Measurements from ENCODE around the gene MINAR1.
"Not testable (repeated sequence)": the region's sequence is repeated elsewhere in the genome, so short reads cannot be mapped to it uniquely, and the experiment has no call there.

Gene MINAR1

DNA sequence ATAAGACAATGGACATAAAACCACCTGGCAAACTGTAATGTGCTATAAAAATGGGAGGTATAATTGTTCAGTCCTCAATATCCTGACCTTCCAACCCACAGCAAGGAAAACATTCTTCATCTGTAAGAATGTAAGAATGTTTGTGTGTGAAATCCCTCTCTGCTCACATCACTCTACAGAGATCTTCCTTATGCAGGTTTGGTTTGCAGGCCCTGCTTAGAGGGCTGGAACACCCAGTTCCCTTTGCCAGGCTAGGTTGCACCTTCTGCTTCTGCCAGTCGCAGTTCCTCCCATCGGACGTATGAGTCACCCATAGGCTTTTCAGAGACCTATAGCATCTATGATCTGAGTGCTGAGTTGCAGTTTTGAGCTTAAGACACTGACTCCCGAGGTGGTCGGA, 24.1 kb upstream of the MINAR1 start:
- Histone ChIP-seq H3K4me1 (ENCODE audit: control insufficient read depth, insufficient read depth, low read length) (no peaks in the 10 kb centered on the region), H3K4me3 (ENCODE audit: insufficient read depth, low read depth, low read length) (no peak overlapping the region), H3K27me3 (ENCODE audit: control insufficient read depth, insufficient read depth, low read length, poor library complexity, severe bottlenecking) (no peaks in the 10 kb centered on the region), H3K9me3 (ENCODE audit: control insufficient read depth, low read length) (no peaks in the 10 kb centered on the region), H3K27ac (ENCODE audit: insufficient read depth, low read depth, low read length, poor library complexity, severe bottlenecking) (no peak overlapping the region), H3K36me3 (ENCODE audit: control insufficient read depth, insufficient read depth, low read length) (no peaks in the 10 kb centered on the region)
- 74 to 75% methylated on average over 5 of the region's 5 CpGs for WGBS, 2 experiments

GRCh38 chr15:79410237-79410636, 21.9 kb upstream of the MINAR1 start:
- no peaks in the 10 kb centered on the region for H3K27me3 ChIP-seq (ENCODE audit: control insufficient read depth, insufficient read depth, low read length, poor library complexity, severe bottlenecking)
- H3K27ac ChIP-seq (ENCODE audit: insufficient read depth, low read depth, low read length, poor library complexity, severe bottlenecking), result no peak overlapping the region
- no peaks in the 10 kb centered on the region for H3K36me3 ChIP-seq (ENCODE audit: control insufficient read depth, insufficient read depth, low read length)
- H3K4me1 ChIP-seq (ENCODE audit: control insufficient read depth, insufficient read depth, low read length), result no peaks in the 10 kb centered on the region
- 97 to 100% methylated on average over 2 of the region's 2 CpGs for WGBS, 2 experiments
- H3K9me3 ChIP-seq (ENCODE audit: control insufficient read depth, low read length), result no peaks in the 10 kb centered on the region
- no peak overlapping the region for H3K4me3 ChIP-seq (ENCODE audit: insufficient read depth, low read depth, low read length)

DNA sequence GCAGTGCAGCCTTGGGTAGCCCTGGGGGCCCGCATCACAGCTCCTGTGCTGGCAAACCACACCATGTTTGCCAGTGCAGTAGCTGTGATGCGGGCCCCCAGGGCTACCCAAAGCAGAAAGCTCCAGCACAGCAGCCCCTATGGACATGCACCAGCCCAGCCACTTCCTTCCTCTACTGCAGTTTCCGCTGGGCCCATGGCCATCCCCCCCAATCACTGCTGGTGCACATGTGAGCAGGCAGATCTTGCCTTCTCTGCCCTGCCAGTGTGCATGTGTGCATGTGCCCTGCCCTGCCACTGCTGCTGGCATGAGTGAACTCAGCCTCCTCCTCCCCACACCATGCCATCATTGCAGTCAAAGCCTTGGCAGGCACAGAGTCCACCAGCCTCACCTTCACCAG, 20.1 kb upstream of the MINAR1 start:
- Histone ChIP-seq H3K27me3 (ENCODE audit: control insufficient read depth, insufficient read depth, low read length, poor library complexity, severe bottlenecking) (no peaks in the 10 kb centered on the region), H3K4me3 (ENCODE audit: insufficient read depth, low read depth, low read length) (no peak overlapping the region), H3K4me1 (ENCODE audit: control insufficient read depth, insufficient read depth, low read length) (no peaks in the 10 kb centered on the region), H3K36me3 (ENCODE audit: control insufficient read depth, insufficient read depth, low read length) (no peaks in the 10 kb centered on the region), H3K9me3 (ENCODE audit: control insufficient read depth, low read length) (no peaks in the 10 kb centered on the region), H3K27ac (ENCODE audit: insufficient read depth, low read depth, low read length, poor library complexity, severe bottlenecking) (no peak overlapping the region)
- WGBS, 2 experiments, result 96 to 97% methylated on average over 3 of the region's 3 CpGs

DNA sequence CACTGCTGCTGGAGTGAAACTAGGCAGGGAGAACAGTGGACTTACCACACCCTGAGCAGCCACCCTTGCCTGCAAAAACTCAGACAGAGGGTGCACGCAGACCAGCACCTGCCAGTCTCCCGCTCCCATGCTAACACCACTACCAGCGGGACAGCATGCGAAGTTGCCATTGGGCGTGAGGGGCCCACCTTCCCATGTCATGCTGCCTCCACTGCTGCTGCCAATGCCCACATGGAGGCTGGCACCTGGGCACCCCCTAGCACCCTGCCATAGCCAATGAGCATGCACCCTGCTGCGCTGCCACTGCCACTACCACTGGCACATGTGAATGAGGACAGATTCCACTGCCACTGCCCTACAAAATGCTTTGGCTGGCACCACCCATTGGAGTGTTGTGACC, 19.7 kb upstream of the MINAR1 start:
- WGBS, 2 experiments, result 95 to 97% methylated on average over 6 of the region's 6 CpGs
- H3K4me1 ChIP-seq (ENCODE audit: control insufficient read depth, insufficient read depth, low read length), result peaks cover 1% of the 10 kb centered on the region
- no peak overlapping the region for H3K27ac ChIP-seq (ENCODE audit: insufficient read depth, low read depth, low read length, poor library complexity, severe bottlenecking)
- no peaks in the 10 kb centered on the region for H3K36me3 ChIP-seq (ENCODE audit: control insufficient read depth, insufficient read depth, low read length)
- no peaks in the 10 kb centered on the region for H3K9me3 ChIP-seq (ENCODE audit: control insufficient read depth, low read length)
- no peak overlapping the region for H3K4me3 ChIP-seq (ENCODE audit: insufficient read depth, low read depth, low read length)
- no peaks in the 10 kb centered on the region for H3K27me3 ChIP-seq (ENCODE audit: control insufficient read depth, insufficient read depth, low read length, poor library complexity, severe bottlenecking)

DNA sequence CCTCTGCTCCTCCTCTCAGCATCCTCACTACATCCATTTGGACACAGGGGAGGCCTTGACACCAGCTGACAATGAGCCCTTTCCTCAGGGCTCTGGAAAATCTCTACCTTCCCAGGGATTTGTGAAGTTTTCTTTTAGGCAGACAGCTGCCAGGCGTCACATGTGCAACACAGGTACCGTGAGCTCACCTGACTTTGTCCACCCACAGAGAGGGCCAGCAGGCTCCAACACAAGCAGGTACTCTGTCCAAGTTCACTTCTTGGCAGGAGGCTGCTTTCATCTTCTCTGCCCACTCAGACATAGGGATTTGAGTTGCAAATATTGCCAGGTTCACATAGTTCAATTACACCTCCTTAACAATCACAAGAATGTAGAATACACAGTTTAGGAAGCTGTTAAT, 15.3 kb upstream of the MINAR1 start:
- Histone ChIP-seq H3K27ac (ENCODE audit: insufficient read depth, low read depth, low read length, poor library complexity, severe bottlenecking) (no peak overlapping the region), H3K4me3 (ENCODE audit: insufficient read depth, low read depth, low read length) (no peak overlapping the region), H3K27me3 (ENCODE audit: control insufficient read depth, insufficient read depth, low read length, poor library complexity, severe bottlenecking) (no peaks in the 10 kb centered on the region), H3K9me3 (ENCODE audit: control insufficient read depth, low read length) (no peaks in the 10 kb centered on the region), H3K4me1 (ENCODE audit: control insufficient read depth, insufficient read depth, low read length) (peaks cover 19% of the 10 kb centered on the region), H3K36me3 (ENCODE audit: control insufficient read depth, insufficient read depth, low read length) (no peaks in the 10 kb centered on the region)
- 93 to 95% methylated on average over 2 of the region's 2 CpGs for WGBS, 2 experiments

DNA sequence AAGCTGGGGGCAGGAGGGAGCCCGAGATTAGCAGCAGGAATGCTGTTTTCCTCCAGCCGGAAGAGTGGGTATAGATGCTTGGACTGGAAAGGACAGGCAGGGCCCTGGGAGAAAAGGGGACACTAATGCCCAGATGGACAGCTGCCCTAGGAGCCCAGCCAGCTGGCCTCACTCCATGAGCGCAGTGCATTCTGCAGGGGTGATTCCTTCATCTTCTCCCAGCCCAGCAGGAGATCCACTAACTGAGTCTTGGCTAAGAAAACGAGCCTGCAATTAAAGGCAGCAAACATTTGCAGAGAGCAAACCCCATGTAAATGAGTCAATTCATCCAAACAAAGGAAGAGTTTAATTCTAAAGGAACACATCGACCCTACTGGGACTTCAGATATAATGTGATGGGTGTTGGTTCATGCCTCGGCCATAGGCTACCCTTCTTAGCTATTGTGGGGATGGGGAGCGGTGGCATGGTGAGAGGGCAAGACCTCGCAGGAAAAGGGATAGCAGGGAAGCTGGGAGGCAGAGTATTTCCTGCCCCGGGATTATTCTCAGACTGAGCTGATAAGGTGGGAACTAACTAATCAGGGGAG, 13.3 kb upstream of the MINAR1 start:
- Histone ChIP-seq H3K27ac (ENCODE audit: insufficient read depth, low read depth, low read length, poor library complexity, severe bottlenecking) (no peak overlapping the region), H3K36me3 (ENCODE audit: control insufficient read depth, insufficient read depth, low read length) (no peaks in the 10 kb centered on the region), H3K4me3 (ENCODE audit: insufficient read depth, low read depth, low read length) (no peak overlapping the region), H3K4me1 (ENCODE audit: control insufficient read depth, insufficient read depth, low read length) (peaks cover 19% of the 10 kb centered on the region), H3K9me3 (ENCODE audit: control insufficient read depth, low read length) (no peaks in the 10 kb centered on the region), H3K27me3 (ENCODE audit: control insufficient read depth, insufficient read depth, low read length, poor library complexity, severe bottlenecking) (no peaks in the 10 kb centered on the region)
- WGBS, 2 experiments, result 44 to 46% methylated on average over 9 of the region's 9 CpGs

DNA sequence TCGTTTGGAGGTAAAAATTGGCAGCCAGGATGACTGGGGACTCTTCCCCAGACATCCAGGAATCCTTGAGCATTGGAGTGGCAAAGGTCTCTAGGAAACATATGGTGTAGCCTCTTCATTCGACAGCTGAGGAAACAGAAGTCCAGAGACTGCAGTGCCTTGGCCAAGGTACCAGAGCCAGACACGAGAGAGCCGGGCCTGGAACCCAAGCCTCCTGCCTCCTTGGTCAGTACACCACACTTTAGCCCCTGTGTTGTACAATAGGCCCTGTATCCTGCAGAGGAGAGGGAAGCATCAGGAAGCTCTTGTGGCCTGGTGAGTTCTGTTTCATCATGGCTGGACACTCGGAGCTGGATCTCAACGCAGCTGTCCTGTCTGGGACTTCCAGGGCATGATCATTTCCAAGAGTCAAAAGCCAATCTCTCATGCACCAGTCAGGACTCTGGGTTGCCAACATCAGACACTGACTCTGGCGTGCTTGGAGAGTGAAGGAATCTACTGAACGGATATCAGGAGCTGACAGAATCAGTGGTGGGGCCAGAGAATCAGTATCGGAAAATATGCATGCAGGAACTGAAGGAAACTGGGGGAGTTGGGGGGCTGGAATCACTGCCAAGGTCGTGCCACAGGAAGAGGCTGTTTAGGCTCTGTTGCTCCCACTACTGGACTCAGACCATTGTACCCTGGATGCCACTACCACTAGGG, 6.4 kb upstream of the MINAR1 start:
- Histone ChIP-seq H3K27me3 (ENCODE audit: control insufficient read depth, insufficient read depth, low read length, poor library complexity, severe bottlenecking) (peaks cover 32% of the 10 kb centered on the region), H3K9me3 (ENCODE audit: control insufficient read depth, low read length) (no peaks in the 10 kb centered on the region), H3K36me3 (ENCODE audit: control insufficient read depth, insufficient read depth, low read length) (no peaks in the 10 kb centered on the region), H3K4me3 (ENCODE audit: insufficient read depth, low read depth, low read length) (no peak overlapping the region), H3K4me1 (ENCODE audit: control insufficient read depth, insufficient read depth, low read length) (peaks cover 2% of the 10 kb centered on the region), H3K27ac (ENCODE audit: insufficient read depth, low read depth, low read length, poor library complexity, severe bottlenecking) (no peak overlapping the region)
- 88% methylated on average over 10 of the region's 10 CpGs for WGBS, 2 experiments

DNA sequence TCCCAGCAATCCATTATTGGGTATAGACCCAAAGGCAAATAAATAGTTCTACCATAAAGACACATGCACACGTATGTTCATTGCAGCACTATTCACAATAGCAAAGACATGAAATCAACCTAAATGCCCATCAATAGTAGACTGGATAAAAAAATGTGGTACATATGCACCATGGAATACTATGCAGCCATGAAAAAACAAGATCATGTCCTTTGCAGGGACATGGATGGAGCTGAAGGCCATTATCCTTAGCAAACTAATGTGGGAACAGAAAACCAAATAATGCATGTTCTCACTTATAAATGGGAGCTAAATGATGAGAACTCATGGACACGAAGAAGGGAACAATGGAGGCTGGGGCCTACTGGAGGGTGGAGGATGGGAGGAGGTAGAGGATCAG, 5.2 kb upstream of the MINAR1 start:
- Histone ChIP-seq H3K4me1 (ENCODE audit: control insufficient read depth, insufficient read depth, low read length) (peaks cover 11% of the 10 kb centered on the region), H3K27me3 (ENCODE audit: control insufficient read depth, insufficient read depth, low read length, poor library complexity, severe bottlenecking) (peaks cover 43% of the 10 kb centered on the region)
- not testable (repeated sequence) for H3K36me3 ChIP-seq (ENCODE audit: control insufficient read depth, insufficient read depth, low read length); H3K9me3 ChIP-seq (ENCODE audit: control insufficient read depth, low read length); H3K4me3 ChIP-seq (ENCODE audit: insufficient read depth, low read depth, low read length); H3K27ac ChIP-seq (ENCODE audit: insufficient read depth, low read depth, low read length, poor library complexity, severe bottlenecking)
- WGBS, 2 experiments, result 97 to 100% methylated on average over 2 of the region's 2 CpGs

- no peaks in the 10 kb centered on the region for H3K36me3 ChIP-seq (ENCODE audit: control insufficient read depth, insufficient read depth, low read length)
- H3K27me3 ChIP-seq (ENCODE audit: control insufficient read depth, insufficient read depth, low read length, poor library complexity, severe bottlenecking), result peaks cover 54% of the 10 kb centered on the region
- 84 to 86% methylated on average over 5 of the region's 5 CpGs for WGBS, 2 experiments
These were observed 4.1 kb upstream of the MINAR1 start for GRCh38 chr15:79427781-79428598.

DNA sequence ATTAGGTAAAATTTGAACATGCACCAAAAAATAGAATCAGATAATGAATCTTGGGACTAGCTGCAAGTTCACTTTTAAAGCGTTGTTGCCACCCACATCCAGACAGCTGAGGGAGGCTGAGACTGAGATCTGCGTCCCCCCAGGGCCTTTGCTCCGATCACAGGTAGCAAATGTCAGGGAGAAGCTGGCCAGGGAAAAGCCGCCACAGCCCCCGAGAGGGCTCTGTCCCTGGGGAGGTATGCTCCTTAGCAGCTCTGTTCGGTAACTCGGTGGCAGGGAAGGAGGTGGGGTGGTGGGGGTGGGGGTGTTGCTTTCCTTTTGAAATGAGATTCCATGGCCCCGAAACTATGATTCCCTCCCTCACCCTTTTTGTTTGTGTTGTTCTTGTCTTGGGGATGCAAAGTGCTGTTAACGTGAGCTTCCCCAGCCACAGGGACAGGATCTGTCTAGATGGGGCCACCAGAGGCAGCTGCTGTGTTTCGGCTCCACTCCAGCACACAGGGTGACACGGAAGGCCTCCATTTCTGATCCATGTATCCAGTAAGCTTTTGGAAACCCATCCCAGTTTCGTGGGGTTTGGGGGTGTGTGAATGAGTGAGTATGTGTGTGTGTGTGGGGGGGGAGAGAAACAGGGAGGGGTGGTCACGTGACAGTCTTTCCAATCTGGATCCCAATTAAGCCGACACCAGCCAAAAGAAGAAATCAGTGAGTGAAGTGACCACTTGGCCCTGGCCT, 1.1 kb upstream of the MINAR1 start:
- H3K9me3 ChIP-seq (ENCODE audit: control insufficient read depth, low read length), result no peaks in the 10 kb centered on the region
- WGBS, 2 experiments, result 13% methylated on average over 14 of the region's 14 CpGs
- H3K36me3 ChIP-seq (ENCODE audit: control insufficient read depth, insufficient read depth, low read length), result no peaks in the 10 kb centered on the region
- H3K4me1 ChIP-seq (ENCODE audit: control insufficient read depth, insufficient read depth, low read length), result peaks cover 21% of the 10 kb centered on the region
- H3K4me3 ChIP-seq (ENCODE audit: insufficient read depth, low read depth, low read length), result peak overlapping the region; percentile 48
- no peak overlapping the region for H3K27ac ChIP-seq (ENCODE audit: insufficient read depth, low read depth, low read length, poor library complexity, severe bottlenecking)
- H3K27me3 ChIP-seq (ENCODE audit: control insufficient read depth, insufficient read depth, low read length, poor library complexity, severe bottlenecking), result peaks cover 84% of the 10 kb centered on the region

More at GRCh38 chr15:79427781-79428598, 4.1 kb upstream of the MINAR1 start:
- no peak overlapping the region for H3K27ac ChIP-seq (ENCODE audit: insufficient read depth, low read depth, low read length, poor library complexity, severe bottlenecking)
- H3K4me1 ChIP-seq (ENCODE audit: control insufficient read depth, insufficient read depth, low read length), result peaks cover 16% of the 10 kb centered on the region
- no peaks in the 10 kb centered on the region for H3K9me3 ChIP-seq (ENCODE audit: control insufficient read depth, low read length)
- no peak overlapping the region for H3K4me3 ChIP-seq (ENCODE audit: insufficient read depth, low read depth, low read length)

All from ectodermal cell (in vitro differentiated cells).